ENCODE measurements around the gene GRAMD1B.
"Not testable (repeated sequence)": the region's sequence is repeated elsewhere in the genome, so short reads cannot be mapped to it uniquely, and the experiment has no call there.

GRAMD1B gene

DNA sequence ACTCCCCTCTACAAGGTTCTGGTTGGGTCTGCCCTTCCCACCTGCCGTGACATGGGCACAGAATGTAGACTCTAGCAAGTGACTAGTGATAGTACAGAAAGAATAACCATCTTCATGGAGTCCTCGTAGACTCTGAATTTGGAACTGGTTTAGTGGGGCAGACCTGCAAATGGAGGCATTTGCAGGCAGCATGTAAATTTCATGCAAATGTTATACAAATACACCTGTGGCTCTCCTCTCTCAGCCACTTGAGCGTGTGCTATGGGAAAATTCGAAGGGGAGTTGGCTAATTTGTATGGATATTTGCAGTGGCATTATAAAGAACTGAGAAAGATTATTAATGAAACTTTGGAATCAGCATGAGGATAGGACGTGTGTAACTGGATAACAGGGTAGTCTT, 139.3 kb downstream of the GRAMD1B start:
- TF ChIP-seq, protein P1, sequence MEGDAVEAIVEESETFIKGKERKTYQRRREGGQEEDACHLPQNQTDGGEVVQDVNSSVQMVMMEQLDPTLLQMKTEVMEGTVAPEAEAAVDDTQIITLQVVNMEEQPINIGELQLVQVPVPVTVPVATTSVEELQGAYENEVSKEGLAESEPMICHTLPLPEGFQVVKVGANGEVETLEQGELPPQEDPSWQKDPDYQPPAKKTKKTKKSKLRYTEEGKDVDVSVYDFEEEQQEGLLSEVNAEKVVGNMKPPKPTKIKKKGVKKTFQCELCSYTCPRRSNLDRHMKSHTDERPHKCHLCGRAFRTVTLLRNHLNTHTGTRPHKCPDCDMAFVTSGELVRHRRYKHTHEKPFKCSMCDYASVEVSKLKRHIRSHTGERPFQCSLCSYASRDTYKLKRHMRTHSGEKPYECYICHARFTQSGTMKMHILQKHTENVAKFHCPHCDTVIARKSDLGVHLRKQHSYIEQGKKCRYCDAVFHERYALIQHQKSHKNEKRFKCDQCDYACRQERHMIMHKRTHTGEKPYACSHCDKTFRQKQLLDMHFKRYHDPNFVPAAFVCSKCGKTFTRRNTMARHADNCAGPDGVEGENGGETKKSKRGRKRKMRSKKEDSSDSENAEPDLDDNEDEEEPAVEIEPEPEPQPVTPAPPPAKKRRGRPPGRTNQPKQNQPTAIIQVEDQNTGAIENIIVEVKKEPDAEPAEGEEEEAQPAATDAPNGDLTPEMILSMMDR (IDR thresholded peaks at IDR 0.05; ENCODE audit: low read depth, low read length) = no peak

GRCh38 chr11:123570939-123571580, 141.0 kb downstream of the GRAMD1B start:
- TF ChIP-seq, protein P1 (IDR thresholded peaks at IDR 0.05; ENCODE audit: low read depth, low read length) = no peak

More for the DNA sequence above, 139.3 kb downstream of the GRAMD1B start:
- no peak overlapping the region for H3K4me3 ChIP-seq (ENCODE audit: low read depth, low read length)

DNA sequence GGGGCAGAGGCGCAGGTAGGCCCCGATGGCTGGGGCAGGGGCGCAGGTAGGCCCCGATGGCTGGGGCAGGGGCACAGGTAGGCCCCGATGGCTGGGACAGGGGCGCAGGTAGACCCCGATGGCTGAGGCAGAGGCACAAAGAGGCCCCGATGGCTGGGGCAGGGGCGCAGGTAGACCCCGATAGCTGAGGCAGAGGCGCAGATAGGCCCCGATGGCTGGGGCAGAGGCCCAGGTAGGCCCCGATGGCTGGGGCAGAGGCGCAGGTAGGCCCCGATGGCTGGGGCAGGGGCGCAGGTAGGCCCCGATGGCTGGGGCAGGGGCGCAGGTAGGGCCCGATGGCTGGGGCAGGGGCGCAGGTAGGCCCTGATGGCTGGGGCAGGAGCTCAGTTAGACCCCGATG, 142.7 kb downstream of the GRAMD1B start:
- not testable (repeated sequence) for H3K4me3 ChIP-seq (ENCODE audit: low read depth, low read length)

More at GRCh38 chr11:123570939-123571580, 141.0 kb downstream of the GRAMD1B start:
- no peak overlapping the region for H3K4me3 ChIP-seq (ENCODE audit: low read depth, low read length)

- TF ChIP-seq, protein P1 (IDR thresholded peaks at IDR 0.05; ENCODE audit: low read depth, low read length) = no peak
- no peak overlapping the region for H3K4me3 ChIP-seq (ENCODE audit: low read depth, low read length)
These were observed 143.2 kb downstream of the GRAMD1B start for GRCh38 chr11:123573286-123573685.

DNA sequence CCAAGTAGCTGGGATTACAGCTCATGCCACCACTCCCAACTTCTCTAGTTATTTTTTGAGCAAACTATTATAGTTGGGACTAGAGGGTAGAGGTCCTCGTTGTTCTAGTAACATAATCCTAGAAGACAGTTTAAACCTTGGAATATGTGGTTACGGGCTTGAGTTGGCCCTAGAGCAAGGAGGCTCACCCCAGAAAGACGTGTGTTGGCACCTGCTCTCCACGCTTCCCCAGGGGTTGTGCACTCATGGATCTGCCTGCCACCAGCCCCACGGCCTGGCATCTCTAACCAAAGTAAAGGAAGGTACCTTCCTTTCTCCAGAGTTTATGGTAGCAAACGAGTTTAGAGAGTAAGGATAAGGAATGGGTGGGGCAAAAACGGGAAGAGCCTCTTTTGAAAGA, 145.4 kb downstream of the GRAMD1B start:
- H3K4me3 ChIP-seq (ENCODE audit: low read depth, low read length) = no peak overlapping the region
- TF ChIP-seq, protein P1 (IDR thresholded peaks at IDR 0.05; ENCODE audit: low read depth, low read length) = no peak

DNA sequence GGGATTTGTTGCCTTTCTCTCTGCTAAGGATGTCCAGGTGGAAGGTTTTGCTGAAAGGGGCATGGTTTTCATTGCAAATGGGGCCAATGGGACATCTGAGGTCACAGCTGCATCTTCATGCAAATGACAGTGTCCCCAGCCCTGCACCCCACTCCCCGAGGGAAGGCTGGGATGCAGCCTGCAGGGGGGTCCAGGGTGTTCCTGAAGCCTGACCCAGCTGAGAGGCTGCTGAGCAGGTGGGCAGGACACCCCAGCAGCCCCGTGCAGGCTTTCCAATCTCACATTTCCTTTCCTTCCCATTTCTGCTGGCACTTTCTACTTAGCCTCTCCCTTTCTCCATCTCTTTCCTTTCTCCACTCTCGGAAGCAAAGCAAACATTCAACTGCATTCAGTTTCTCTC, 146.0 kb downstream of the GRAMD1B start:
- TF ChIP-seq, protein P1 (IDR thresholded peaks at IDR 0.05; ENCODE audit: low read depth, low read length) = no peak
- H3K4me3 ChIP-seq (ENCODE audit: low read depth, low read length) = no peak overlapping the region

DNA sequence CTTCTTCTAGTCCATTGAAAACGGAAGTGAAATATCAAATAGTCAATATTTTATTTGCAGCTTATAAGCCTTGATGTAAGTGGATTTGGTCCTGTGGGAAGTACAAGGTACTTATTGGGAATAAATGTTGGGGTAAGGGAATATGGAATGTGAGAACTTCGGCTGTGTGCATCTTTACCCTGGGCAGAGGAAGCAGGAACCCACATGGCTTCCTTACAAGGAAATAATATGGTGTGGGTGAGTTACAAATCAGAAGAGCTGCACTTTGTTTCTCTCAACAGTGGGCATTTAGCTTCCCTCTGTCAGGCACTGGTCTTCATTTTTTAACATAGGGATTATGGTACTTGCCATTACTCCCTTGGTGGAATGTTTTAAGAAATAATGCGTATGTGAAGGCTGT, 146.4 kb downstream of the GRAMD1B start:
- no peak overlapping the region for H3K4me3 ChIP-seq (ENCODE audit: low read depth, low read length)

More for the DNA sequence above, 146.4 kb downstream of the GRAMD1B start:
- TF ChIP-seq, protein P1 (IDR thresholded peaks at IDR 0.05; ENCODE audit: low read depth, low read length) = no peak

Measured in WI38 (cell line).